SU-DHL-6 (cell line): ENCODE results near the gene LBH.

Experiments used
- CTCF ChIP-seq: fragments of 200-600 bp; sonication (generic); IDR thresholded peaks from one replicate; pipeline ENCODE4 v1.5.1; 2017; ENCODE audit warnings: antibody characterized with exemption, mild to moderate bottlenecking, low read length, moderate library complexity; ENCODE audit not compliant: insufficient read depth, poor library complexity, severe bottlenecking
- EZH2phosphoT487 ChIP-seq: fragments of 200-600 bp; sonication (generic), shearing (Covaris generic); conservative IDR thresholded peaks from 2 replicates; pipeline ENCODE4 v1.6.1; 2018; ENCODE audit warnings: mild to moderate bottlenecking, antibody characterized with exemption, low read length, moderate library complexity, mixed read lengths

GRCh38 chr2:30201990-30202389 lies 29.3 kb upstream of the LBH start:
- TF ChIP-seq CTCF = no peak
- TF ChIP-seq EZH2phosphoT487 = no peak
